ENCODE results near the gene ASTL. TPM values are rescaled to one million over a fixed set of nuclear protein-coding genes. Genes with fewer than 3 reads are reported as not detected.

ASTL gene
- total and polyA plus RNA-seq, 5 donors, result not detected

DNA sequence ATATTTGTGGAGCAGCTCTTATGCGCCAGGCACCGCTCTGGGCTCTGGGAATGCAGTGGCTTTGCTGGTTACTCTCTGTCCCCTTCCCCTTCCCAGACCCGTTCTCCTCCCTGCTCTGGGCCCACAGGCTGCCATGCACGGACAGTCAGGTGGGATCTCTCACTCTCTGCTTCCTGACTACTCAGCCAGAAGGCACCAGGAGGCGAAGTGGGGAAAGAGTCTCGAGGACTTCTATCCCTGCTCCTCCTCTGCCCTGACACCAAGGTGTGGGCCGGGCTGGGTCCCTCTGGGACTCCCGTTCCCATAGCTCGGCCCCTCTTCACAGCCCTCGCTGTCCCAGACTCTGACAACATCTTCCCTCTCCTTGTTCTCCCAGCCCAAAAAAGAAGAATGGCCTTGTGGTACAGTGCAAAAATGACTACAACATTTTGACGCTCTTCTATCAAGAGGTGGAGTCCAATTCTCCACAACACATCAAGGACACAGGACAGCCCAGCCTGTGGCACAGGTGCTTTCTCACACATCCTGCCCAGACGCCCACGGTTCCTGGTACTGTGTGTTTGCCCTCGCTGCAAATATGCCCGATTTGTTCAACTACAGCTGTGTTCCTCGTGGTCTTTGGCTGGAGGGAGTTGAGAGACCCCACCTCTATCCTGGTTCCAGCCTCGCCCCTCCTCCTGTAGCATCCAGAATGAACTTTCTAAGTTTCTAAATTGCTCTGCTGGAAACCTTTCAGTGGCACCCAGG, 21.0 kb upstream of the ASTL start:
- intact Hi-C loops (cut with DNase I), result no loop called here
- H3K4me3 ChIP-seq (ENCODE audit: low read length), result no peak overlapping the region
- H3K9me3 ChIP-seq (ENCODE audit: control insufficient read depth, low read length), result no peaks in the 10 kb centered on the region
- WGBS, result 79% methylated on average over 17 of the region's 17 CpGs
- no peaks in the 10 kb centered on the region for H3K27me3 ChIP-seq (ENCODE audit: control insufficient read depth, insufficient read depth)
- H3K27ac ChIP-seq (ENCODE audit: low read length), result no peak overlapping the region
- DNase-seq (no peak), ATAC-seq (no peak)
- H3K4me1 ChIP-seq (ENCODE audit: control insufficient read depth, insufficient read depth, low read length), result no peaks in the 10 kb centered on the region

DNA sequence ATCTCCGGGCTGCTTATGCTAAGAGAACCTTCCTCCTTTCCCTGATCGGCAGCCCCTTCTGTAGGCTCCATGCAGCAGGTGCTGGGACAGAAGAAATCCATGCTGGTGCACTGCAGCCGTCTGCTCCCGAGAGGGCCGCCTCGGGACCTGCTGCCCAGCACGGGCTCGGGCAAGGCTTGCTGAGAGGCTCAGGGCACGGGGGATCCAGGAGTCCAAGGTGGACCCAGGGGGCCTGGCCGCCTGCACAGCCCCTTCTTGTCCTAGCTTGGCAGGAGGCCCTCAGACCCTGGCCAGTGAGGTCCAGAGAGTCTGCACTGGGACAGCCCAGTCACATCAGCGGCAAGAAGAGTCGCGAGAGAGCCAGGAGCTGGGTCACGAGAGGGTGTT, 20.2 kb upstream of the ASTL start:
- Histone ChIP-seq H3K4me1 (ENCODE audit: control insufficient read depth, insufficient read depth, low read length) (no peaks in the 10 kb centered on the region), H3K27me3 (ENCODE audit: control insufficient read depth, insufficient read depth) (no peaks in the 10 kb centered on the region), H3K9me3 (ENCODE audit: control insufficient read depth, low read length) (no peaks in the 10 kb centered on the region), H3K27ac (ENCODE audit: low read length) (no peak overlapping the region), H3K4me3 (ENCODE audit: low read length) (no peak overlapping the region)
- no peak for ATAC-seq
- intact Hi-C loops (cut with DNase I), result no loop called here
- 82% methylated on average over 14 of the region's 14 CpGs for WGBS
- no peak for DNase-seq

DNA sequence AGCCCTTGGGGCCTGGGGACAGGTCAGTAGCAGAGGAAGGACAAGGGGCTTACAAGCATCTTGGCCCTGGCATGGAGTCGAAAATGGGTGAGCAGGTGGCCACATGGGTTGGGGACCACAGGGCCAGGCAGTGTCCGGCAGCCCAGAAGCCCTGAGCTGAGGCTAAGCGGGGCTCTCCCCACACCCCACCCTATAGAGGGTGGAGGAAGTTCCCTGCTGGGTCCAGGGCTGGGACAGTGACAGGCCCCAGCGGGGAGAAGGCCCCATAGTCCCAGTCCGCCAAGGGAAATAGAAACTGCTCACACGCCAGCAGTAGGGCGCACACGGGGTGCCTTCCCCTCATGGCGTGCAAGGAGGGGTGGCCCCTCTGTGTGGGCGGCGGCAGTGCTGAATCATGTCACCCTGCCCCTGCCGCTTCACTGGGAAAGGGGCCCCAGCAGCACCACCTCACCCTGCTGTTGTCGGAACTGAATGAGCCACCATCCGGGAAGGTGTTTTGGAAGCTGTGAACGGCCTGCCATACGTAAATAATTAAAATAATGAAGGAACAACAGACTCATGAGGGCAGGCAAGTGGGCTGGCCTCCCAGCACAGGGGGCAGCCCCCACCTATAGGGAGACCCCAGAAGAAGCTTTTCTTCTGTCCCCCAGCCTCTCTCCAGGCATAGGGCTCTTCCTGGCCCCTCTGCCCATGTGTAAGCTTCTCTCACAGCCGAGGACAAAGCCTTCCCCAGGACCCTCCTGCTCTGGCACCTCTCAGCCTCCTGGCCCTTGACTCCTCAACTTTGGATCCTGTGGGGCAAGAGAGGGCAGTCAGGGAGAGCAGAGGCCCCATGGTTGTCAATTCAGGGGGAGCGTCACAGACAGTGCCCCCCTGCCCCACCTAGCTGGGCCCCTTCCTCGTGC, 19.6 kb upstream of the ASTL start:
- H3K27ac ChIP-seq (ENCODE audit: low read length), result no peak overlapping the region
- peak in 1 of 2 donors; percentile 10 for ATAC-seq
- H3K4me3 ChIP-seq (ENCODE audit: low read length), result no peak overlapping the region
- intact Hi-C loops (cut with DNase I), result no loop called here
- WGBS, result 68% methylated on average over 19 of the region's 19 CpGs
- DNase-seq, result no peak
- no peaks in the 10 kb centered on the region for H3K9me3 ChIP-seq (ENCODE audit: control insufficient read depth, low read length)
- H3K27me3 ChIP-seq (ENCODE audit: control insufficient read depth, insufficient read depth), result no peaks in the 10 kb centered on the region
- H3K4me1 ChIP-seq (ENCODE audit: control insufficient read depth, insufficient read depth, low read length), result no peaks in the 10 kb centered on the region

DNA sequence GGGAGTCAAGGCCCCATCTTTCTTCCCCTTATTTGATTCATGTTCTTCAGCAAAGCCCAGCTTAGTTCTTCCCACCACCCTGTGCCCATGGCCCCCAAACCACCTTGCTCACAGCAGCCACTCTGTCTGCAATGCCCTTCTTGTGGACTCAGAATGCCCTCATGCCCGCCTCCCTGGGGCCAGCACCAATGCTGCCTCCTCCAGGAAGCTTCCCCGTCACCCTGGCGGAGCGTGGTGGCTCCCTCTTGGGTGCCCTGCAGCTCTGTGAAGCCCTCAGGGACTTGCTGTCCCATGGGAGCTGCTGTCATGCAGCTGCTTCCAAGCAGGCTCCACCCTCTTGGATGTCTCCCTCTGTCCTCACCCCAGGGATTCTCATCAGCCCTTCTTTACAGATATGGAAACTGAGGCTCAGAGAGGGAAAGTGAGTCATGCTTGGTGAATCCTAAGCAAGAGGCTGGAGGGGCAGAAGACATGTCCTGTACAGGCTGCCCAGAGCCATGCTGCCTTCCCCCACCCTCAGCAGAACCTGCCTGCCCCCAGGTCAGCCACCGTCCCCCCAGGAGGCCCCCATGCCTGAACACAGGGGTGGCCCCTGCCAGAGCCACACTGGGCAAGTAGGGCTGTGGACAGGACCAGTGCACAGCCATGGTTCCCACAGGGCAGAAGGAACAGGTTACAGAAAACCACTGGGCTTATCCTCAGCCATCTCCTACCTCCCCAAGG, 18.8 kb upstream of the ASTL start:
- Histone ChIP-seq H3K27ac (ENCODE audit: low read length) (no peak overlapping the region), H3K4me3 (ENCODE audit: low read length) (no peak overlapping the region), H3K4me1 (ENCODE audit: control insufficient read depth, insufficient read depth, low read length) (no peaks in the 10 kb centered on the region), H3K9me3 (ENCODE audit: control insufficient read depth, low read length) (no peaks in the 10 kb centered on the region), H3K27me3 (ENCODE audit: control insufficient read depth, insufficient read depth) (no peaks in the 10 kb centered on the region)
- no peak for ATAC-seq
- WGBS, result 97% methylated on average over 5 of the region's 5 CpGs
- intact Hi-C loops (cut with DNase I), result no loop called here
- DNase-seq, result no peak

DNA sequence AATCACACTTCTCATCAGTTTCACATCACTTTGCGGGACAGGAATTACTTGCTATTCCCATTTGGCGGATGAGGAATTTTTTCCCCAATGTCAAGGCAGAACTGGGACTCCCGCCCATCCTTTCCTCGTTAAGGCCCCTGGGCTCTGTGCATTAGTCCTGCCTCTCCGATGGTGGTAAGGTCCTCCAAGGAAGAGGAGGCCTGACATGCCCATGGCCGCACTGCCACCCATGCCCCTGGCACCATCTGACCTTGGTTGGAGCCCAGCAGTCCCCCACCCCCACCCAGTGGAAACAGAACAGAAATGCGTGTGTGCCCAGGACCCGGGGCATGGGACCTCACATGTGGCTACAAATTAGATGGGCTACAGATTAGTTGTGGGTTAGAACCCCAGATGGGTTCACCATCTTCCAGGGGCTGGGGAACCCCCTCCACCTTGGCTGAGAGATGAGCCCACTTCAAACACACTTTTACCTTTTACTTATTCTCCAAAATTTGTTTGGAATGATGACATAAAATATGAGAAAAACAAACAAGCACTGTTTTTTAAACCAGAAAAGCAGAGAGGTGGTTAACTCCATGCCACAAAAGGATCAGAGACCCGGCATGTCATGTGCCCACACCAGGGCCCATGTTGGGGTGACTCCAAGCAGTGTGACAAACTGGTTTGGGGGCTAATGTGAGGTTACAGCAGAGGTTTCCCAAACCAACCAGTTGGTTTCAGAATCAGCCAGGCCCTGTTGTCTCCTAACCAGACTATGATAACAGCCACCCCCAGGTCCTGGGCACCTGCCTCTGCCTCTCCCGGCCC, 17.9 kb upstream of the ASTL start:
- Histone ChIP-seq H3K27me3 (ENCODE audit: control insufficient read depth, insufficient read depth) (no peaks in the 10 kb centered on the region), H3K4me1 (ENCODE audit: control insufficient read depth, insufficient read depth, low read length) (no peaks in the 10 kb centered on the region), H3K27ac (ENCODE audit: low read length) (no peak overlapping the region), H3K9me3 (ENCODE audit: control insufficient read depth, low read length) (no peaks in the 10 kb centered on the region), H3K4me3 (ENCODE audit: low read length) (no peak overlapping the region)
- ATAC-seq (no peak), DNase-seq (peak in 1 of 3 donors; percentile 6)
- intact Hi-C loops (cut with DNase I), result no loop called here
- 87% methylated on average over 10 of the region's 10 CpGs for WGBS

- Histone ChIP-seq H3K4me1 (ENCODE audit: control insufficient read depth, insufficient read depth, low read length) (no peaks in the 10 kb centered on the region), H3K27ac (ENCODE audit: low read length) (no peak overlapping the region), H3K9me3 (ENCODE audit: control insufficient read depth, low read length) (no peaks in the 10 kb centered on the region), H3K4me3 (ENCODE audit: low read length) (no peak overlapping the region), H3K27me3 (ENCODE audit: control insufficient read depth, insufficient read depth) (no peaks in the 10 kb centered on the region)
- DNase-seq (no peak), ATAC-seq (no peak)
- WGBS, result 87% methylated on average over 16 of the region's 16 CpGs
- intact Hi-C loops (cut with DNase I), result no loop called here
Measured at GRCh38 chr2:96154506-96155380, 16.4 kb upstream of the ASTL start.

DNA sequence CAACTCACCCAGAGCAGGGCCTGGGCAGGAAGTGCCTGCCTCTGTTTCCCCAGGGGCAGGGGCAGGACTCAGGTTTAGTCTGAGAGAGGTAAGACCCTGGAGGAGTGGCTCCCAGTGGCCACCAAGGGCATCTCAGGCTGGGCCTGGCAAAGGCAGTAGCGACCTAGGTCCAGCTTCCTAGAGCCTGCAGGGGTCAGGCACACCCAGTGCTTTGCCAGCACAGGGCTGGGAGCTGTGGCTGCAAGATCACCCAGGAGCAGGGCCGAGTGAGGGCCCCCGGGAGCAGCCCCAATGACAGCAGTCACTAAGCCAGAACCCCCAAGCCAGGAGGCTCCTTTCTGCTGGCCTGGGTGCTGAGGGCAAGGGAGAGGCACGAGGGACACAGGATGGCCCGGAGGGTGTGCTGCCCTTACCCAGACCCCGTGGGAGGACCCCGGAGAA, 15.7 kb upstream of the ASTL start:
- no peaks in the 10 kb centered on the region for H3K27me3 ChIP-seq (ENCODE audit: control insufficient read depth, insufficient read depth)
- no peak for ATAC-seq
- intact Hi-C loops (cut with DNase I), result no loop called here
- no peak for DNase-seq
- no peak overlapping the region for H3K27ac ChIP-seq (ENCODE audit: low read length)
- 78% methylated on average over 7 of the region's 7 CpGs for WGBS
- H3K4me1 ChIP-seq (ENCODE audit: control insufficient read depth, insufficient read depth, low read length), result no peaks in the 10 kb centered on the region
- no peak overlapping the region for H3K4me3 ChIP-seq (ENCODE audit: low read length)
- no peaks in the 10 kb centered on the region for H3K9me3 ChIP-seq (ENCODE audit: control insufficient read depth, low read length)

DNA sequence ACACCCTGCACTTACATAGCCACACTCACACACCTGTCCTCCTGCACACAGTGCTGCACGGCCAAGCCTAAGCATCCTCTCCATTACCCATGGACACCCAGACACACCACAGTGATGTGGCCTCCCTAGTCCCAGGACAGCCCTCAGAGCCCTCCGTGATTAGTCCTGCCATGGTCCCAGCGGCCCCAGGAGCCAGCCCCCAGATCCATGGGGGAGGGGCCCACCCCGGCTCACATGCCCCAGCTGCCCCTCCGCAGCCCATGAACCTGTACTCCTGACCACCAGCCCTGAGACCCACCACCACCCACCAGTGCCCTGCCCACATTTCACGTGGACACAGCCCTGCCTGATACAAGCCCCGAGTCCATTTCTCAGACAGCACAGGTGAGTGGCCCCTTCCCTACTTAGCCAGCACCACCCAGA, 15.0 kb upstream of the ASTL start:
- 84% methylated on average over 7 of the region's 7 CpGs for WGBS

GRCh38 chr2:96152304-96153161, 14.2 kb upstream of the ASTL start:
- H3K4me3 ChIP-seq (ENCODE audit: low read length), result no peak overlapping the region
- no peaks in the 10 kb centered on the region for H3K9me3 ChIP-seq (ENCODE audit: control insufficient read depth, low read length)
- no peaks in the 10 kb centered on the region for H3K27me3 ChIP-seq (ENCODE audit: control insufficient read depth, insufficient read depth)
- ATAC-seq (no peak), DNase-seq (no peak)
- intact Hi-C loops (cut with DNase I), result no loop called here
- no peak overlapping the region for H3K27ac ChIP-seq (ENCODE audit: low read length)
- WGBS, result 76% methylated on average over 13 of the region's 13 CpGs
- H3K4me1 ChIP-seq (ENCODE audit: control insufficient read depth, insufficient read depth, low read length), result no peaks in the 10 kb centered on the region

More for the DNA sequence above, 15.0 kb upstream of the ASTL start:
- intact Hi-C loops (cut with DNase I), result no loop called here
- Histone ChIP-seq H3K4me3 (ENCODE audit: low read length) (no peak overlapping the region), H3K27ac (ENCODE audit: low read length) (no peak overlapping the region), H3K4me1 (ENCODE audit: control insufficient read depth, insufficient read depth, low read length) (no peaks in the 10 kb centered on the region), H3K9me3 (ENCODE audit: control insufficient read depth, low read length) (no peaks in the 10 kb centered on the region), H3K27me3 (ENCODE audit: control insufficient read depth, insufficient read depth) (no peaks in the 10 kb centered on the region)
- ATAC-seq (no peak), DNase-seq (no peak)

Measured in right cardiac atrium (tissue), 5 donors.